GM23338 (cell line): Measurements from ENCODE around the gene NDOR1. TPM values are rescaled to one million over a fixed set of nuclear protein-coding genes. Genes with fewer than 3 reads are reported as not detected.

Experiments used
- ATAC-seq: fragments of 200-7000 bp; cut with Tn5 transposase; 3 replicates; pipeline ENCODE4 v1.9.1; 2020
- DNase-seq: peaks from one replicate; pipeline ENCODE4 v3.0.0-alpha.2; 2015; ENCODE audit warnings: low spot score
- H2AFZ ChIP-seq: fragments of 200-600 bp; sonication (generic); 2 replicates; pipeline ENCODE4 v1.8.0; 2016; ENCODE audit warnings: antibody characterized with exemption, mild to moderate bottlenecking, moderate library complexity
- H3F3A ChIP-seq: fragments of 200-600 bp; sonication (generic); replicated peaks from 2 replicates; pipeline ENCODE4 v1.8.0; 2017; ENCODE audit warnings: antibody characterized with exemption, mixed run types, low read depth
- H3K27ac ChIP-seq: fragments of 200-600 bp; sonication (generic); 2 replicates; pipeline ENCODE4 v1.6.1; 2016; ENCODE audit warnings: low read depth
- H3K27me3 ChIP-seq: fragments of 200-600 bp; sonication (generic); 2 replicates; pipeline ENCODE4 v1.8.0; 2016; ENCODE audit warnings: mild to moderate bottlenecking, mixed run types, moderate library complexity; ENCODE audit not compliant: insufficient read depth
- H3K36me3 ChIP-seq: fragments of 200-600 bp; sonication (generic); 2 replicates; pipeline ENCODE4 v1.8.0; 2016; ENCODE audit warnings: mild to moderate bottlenecking; ENCODE audit not compliant: insufficient read depth
- H3K4me1 ChIP-seq: fragments of 200-600 bp; sonication (generic); 2 replicates; pipeline ENCODE4 v1.8.0; 2016; ENCODE audit warnings: mild to moderate bottlenecking, moderate library complexity; ENCODE audit not compliant: insufficient read depth
- H3K4me2 ChIP-seq: fragments of 200-600 bp; sonication (generic); 2 replicates; pipeline ENCODE4 v1.7.1; 2017; ENCODE audit warnings: mixed run types
- H3K4me3 ChIP-seq: fragments of 200-600 bp; sonication (generic); 2 replicates; pipeline ENCODE4 v1.6.1; 2016; ENCODE audit warnings: mixed run types
- H3K79me2 ChIP-seq: fragments of 200-600 bp; sonication (generic); replicated peaks from 2 replicates; pipeline ENCODE4 v1.8.0; 2017; ENCODE audit warnings: mild to moderate bottlenecking; ENCODE audit not compliant: insufficient read depth
- H3K9me2 ChIP-seq: fragments of 200-600 bp; sonication (generic); 2 replicates; pipeline ENCODE4 v1.8.0; 2017; ENCODE audit not compliant: insufficient read depth
- H4K20me1 ChIP-seq: fragments of 200-600 bp; sonication (generic); replicated peaks from 2 replicates; pipeline ENCODE4 v1.8.0; 2017; ENCODE audit warnings: mild to moderate bottlenecking; ENCODE audit not compliant: insufficient read depth
- H3K27ac Mint-ChIP-seq: 2 replicates; pipeline ENCODE4 v1.8.0; 2020; ENCODE audit warnings: inconsistent platforms, mild to moderate bottlenecking, moderate library complexity, mixed read lengths
- H3K27me3 Mint-ChIP-seq: 3 replicates; pipeline ENCODE4 v1.8.0; 2022; ENCODE audit warnings: low read depth, mild to moderate bottlenecking, moderate library complexity, mixed read lengths, inconsistent platforms; ENCODE audit not compliant: insufficient read depth, poor library complexity
- H3K36me3 Mint-ChIP-seq: 3 replicates; pipeline ENCODE4 v1.8.0; 2021; ENCODE audit warnings: low read depth, mild to moderate bottlenecking, inconsistent platforms, moderate library complexity, mixed read lengths
- H3K4me1 Mint-ChIP-seq: 3 replicates; pipeline ENCODE4 v1.8.0; 2020; ENCODE audit warnings: mild to moderate bottlenecking, inconsistent platforms, mixed read lengths
- H3K4me3 Mint-ChIP-seq: 3 replicates; pipeline ENCODE4 v1.8.0; 2021; ENCODE audit warnings: moderate library complexity, mild to moderate bottlenecking, inconsistent platforms, mixed read lengths
- H3K9me3 Mint-ChIP-seq: 3 replicates; pipeline ENCODE4 v1.8.0; 2020; ENCODE audit warnings: moderate library complexity, mild to moderate bottlenecking, inconsistent platforms, mixed read lengths
- CREB1 ChIP-seq: fragments of 250-450 bp; sonication (Bioruptor Pico); IDR thresholded peaks from 2 replicates; pipeline ENCODE4 v1.5.0; 2020; ENCODE audit warnings: low read depth, mild to moderate bottlenecking, moderate library complexity
- CTCF ChIP-seq, 2 experiments: fragments of 200-600 bp in 1 of 2; sonication (generic) in 1 of 2; conservative IDR thresholded peaks; 2 replicates each; pipeline versions ENCODE4 v1.5.1 to v1.6.1; 2016 to 2017; ENCODE audit warnings: antibody characterized with exemption in 2 of 2, low read depth in 2 of 2, mild to moderate bottlenecking in 2 of 2, moderate library complexity in 1 of 2
- ETS1 ChIP-seq: IDR thresholded peaks from 2 replicates; pipeline ENCODE4 v1.6.1; 2016; ENCODE audit warnings: antibody characterized with exemption
- EZH2 ChIP-seq: fragments of 200-600 bp; sonication (generic); IDR thresholded peaks from one replicate; pipeline ENCODE4 v1.8.0; 2017; ENCODE audit warnings: antibody characterized with exemption, mild to moderate bottlenecking, low read depth; ENCODE audit not compliant: unreplicated experiment
- EZH2phosphoT487 ChIP-seq: fragments of 200-600 bp; sonication (generic); IDR thresholded peaks from one replicate; pipeline ENCODE4 v1.8.1; 2018; ENCODE audit warnings: antibody characterized with exemption; ENCODE audit not compliant: unreplicated experiment
- NANOG ChIP-seq: IDR thresholded peaks from 2 replicates; pipeline ENCODE4 v1.6.1; 2016; ENCODE audit warnings: antibody characterized with exemption, borderline replicate concordance
- POLR2AphosphoS5 ChIP-seq: IDR thresholded peaks from 2 replicates; pipeline ENCODE4 v1.6.1; 2016; ENCODE audit warnings: antibody characterized with exemption, low read depth
- REST ChIP-seq: IDR thresholded peaks from one replicate; pipeline ENCODE4 v1.6.1; 2018; ENCODE audit warnings: antibody characterized with exemption; ENCODE audit not compliant: unreplicated experiment
- long read RNA-seq: library from polyadenylated mRNA; unstranded; transcript quantifications from one replicate; pipeline ENCODE4 v2.0.0, GENCODE V29; 2020; ENCODE audit not compliant: unreplicated experiment
- polyA plus RNA-seq: library from polyadenylated mRNA; unstranded; fragments of >200 nt; fragmentation: Nextera tagmentation; extraction: Ambion mirVana; gene quantifications from 2 replicates; pipeline ENCODE4 v1.2.1, GENCODE V29; 2016
- total RNA-seq: library from RNA; depleted of rRNA; stranded (reverse); fragments of >200 nt; shearing (Covaris generic); gene quantifications from 2 replicates; pipeline ENCODE4 v1.2.3, GENCODE V29; 2014; rRNA removed

Gene NDOR1
- 25.4 and 38.1 TPM in 2 replicates for total RNA-seq
- 19.4 and 19.7 TPM in 2 replicates for polyA plus RNA-seq
- long read RNA-seq, partial matches to known transcripts: 2 of 6 reads
- long read RNA-seq, other reads (novel, unspliced or antisense): 4 of 6 reads

- Histone ChIP-seq H3K79me2 (peaks cover 42% of the 10 kb centered on the region), H4K20me1 (peaks cover 14% of the 10 kb centered on the region), H3K4me3 (peak within 1 kb of the TSS; percentile 98), H3K27ac (peak within 1 kb of the TSS; percentile 80; the same call in 1 of the 2 replicates), H3K9me2 (no peaks in the 10 kb centered on the region), H3K27me3 (no peaks in the 10 kb centered on the region), H3F3A (peaks cover 21% of the 10 kb centered on the region; the same call in 1 of the 2 replicates), H2AFZ (peak within 1 kb of the TSS; percentile 97; the same call in 1 of the 2 replicates), H3K36me3 (no peaks in the 10 kb centered on the region), H3K4me1 (peaks cover 24% of the 10 kb centered on the region), H3K4me2 (peak within 1 kb of the TSS; percentile 98)
- Mint-ChIP-seq H3K27ac (peak within 1 kb of the TSS; percentile 93), H3K36me3 (peaks cover 28% of the 10 kb centered on the region), H3K4me1 (peaks cover 30% of the 10 kb centered on the region), H3K9me3 (no peaks in the 10 kb centered on the region), H3K4me3 (peak within 1 kb of the TSS; percentile 97), H3K27me3 (peaks cover 24% of the 10 kb centered on the region)
- ATAC-seq: peak; percentile 46
- TF ChIP-seq ETS1 (peak; percentile 82), POLR2AphosphoS5 (peak; percentile 86), CTCF (conservative IDR thresholded peaks at IDR 0.05; ENCODE audit: low read depth in 2 of 2) (no peak), EZH2 (no peak), CREB1 (peak; percentile 98)
- DNase-seq: peak; percentile 97
Measured at GRCh38 chr9:137205126-137206069, at the start of gene NDOR1, which contains the start of gene TMEM203. Gene NDOR1 (plus strand): TSS chr9:137205700. CDS start chr9:137205778, 78 bp downstream. Gene TMEM203 (minus strand): TSS chr9:137205648. CDS start chr9:137205414, 234 bp downstream.

GRCh38 chr9:137156567-137157375 is 48.7 kb upstream of the NDOR1 start:
- no peaks in the 10 kb centered on the region for H3K36me3 Mint-ChIP-seq
- peak; percentile 89 for DNase-seq
- H3K4me3 ChIP-seq: peak overlapping the region; percentile 64
- H3K9me2 ChIP-seq: no peaks in the 10 kb centered on the region
- peak overlapping the region; percentile 66 for H3K4me3 Mint-ChIP-seq
- no peaks in the 10 kb centered on the region; the same call in 2 of the 3 replicates for H3K9me3 Mint-ChIP-seq
- no peak overlapping the region for H3K27ac Mint-ChIP-seq
- ATAC-seq: peak; percentile 59
- H3F3A ChIP-seq: peaks cover 20% of the 10 kb centered on the region
- peak overlapping the region; percentile 80 for H3K4me2 ChIP-seq
- H4K20me1 ChIP-seq: no peaks in the 10 kb centered on the region
- H3K79me2 ChIP-seq: no peaks in the 10 kb centered on the region
- H3K27ac ChIP-seq: no peak overlapping the region
- peaks cover 69% of the 10 kb centered on the region for H3K27me3 Mint-ChIP-seq
- H3K27me3 ChIP-seq: peaks cover 69% of the 10 kb centered on the region
- peaks cover 2% of the 10 kb centered on the region; the same call in 1 of the 2 replicates for H3K4me1 ChIP-seq
- no peaks in the 10 kb centered on the region for H3K36me3 ChIP-seq
- H3K4me1 Mint-ChIP-seq: no peaks in the 10 kb centered on the region; the same call in 1 of the 3 replicates
- H2AFZ ChIP-seq: peak overlapping the region; percentile 99
- no peak for TF ChIP-seq REST
- no peak for TF ChIP-seq EZH2phosphoT487
- TF ChIP-seq EZH2: no peak
- no peak for TF ChIP-seq CTCF (conservative IDR thresholded peaks at IDR 0.05; ENCODE audit: low read depth in 2 of 2)
- TF ChIP-seq NANOG: no peak
